Kidney glomerular epithelial cell (primary cell): Measurements from ENCODE around the gene BOD1L1.

Source experiments
- DNase-seq: peaks from one replicate; lab custom pipeline; 2025; lab: John Stamatoyannopoulos, UW

Gene BOD1L1

GRCh38 chr4:13627606-13628311 is at the start of gene BOD1L1:
Gene BOD1L1 (minus strand): TSS chr4:13627725. CDS start chr4:13627587, 138 bp downstream.
- peak; percentile 86 for DNase-seq

GRCh38 chr4:13674971-13675370 is 47.4 kb upstream of the BOD1L1 start:
- no peak for DNase-seq

GRCh38 chr4:13673167-13673566 is 45.6 kb upstream of the BOD1L1 start:
- no peak for DNase-seq

GRCh38 chr4:13670456-13671160 is 43.1 kb upstream of the BOD1L1 start:
- no peak for DNase-seq

- no peak for DNase-seq
These were observed 38.5 kb upstream of the BOD1L1 start for GRCh38 chr4:13665701-13666660.

GRCh38 chr4:13659341-13660070 is 32.0 kb upstream of the BOD1L1 start:
- no peak for DNase-seq

- DNase-seq, result peak; percentile 66
These were observed 29.3 kb upstream of the BOD1L1 start for GRCh38 chr4:13656569-13657405.

GRCh38 chr4:13654162-13654797 is 26.8 kb upstream of the BOD1L1 start:
- peak; percentile 51 for DNase-seq

- DNase-seq, result no peak
These were observed 26.2 kb upstream of the BOD1L1 start for GRCh38 chr4:13653766-13654161.

- no peak for DNase-seq
These were observed 19.5 kb upstream of the BOD1L1 start for GRCh38 chr4:13647031-13647430.

- no peak for DNase-seq
These were observed 17.6 kb upstream of the BOD1L1 start for GRCh38 chr4:13645075-13645474.

GRCh38 chr4:13642170-13642950 is 14.8 kb upstream of the BOD1L1 start:
- no peak for DNase-seq

GRCh38 chr4:13641084-13641483 is 13.6 kb upstream of the BOD1L1 start:
- DNase-seq, result no peak

GRCh38 chr4:13640149-13640940 is 12.8 kb upstream of the BOD1L1 start:
- no peak for DNase-seq

GRCh38 chr4:13635286-13635799 is 7.8 kb upstream of the BOD1L1 start:
- DNase-seq, result no peak

- DNase-seq, result no peak
These were observed 6.1 kb upstream of the BOD1L1 start for GRCh38 chr4:13633671-13634070.

GRCh38 chr4:13627178-13627605 is 333 bp downstream of the BOD1L1 start:
- no peak for DNase-seq

GRCh38 chr4:13626492-13627177 is 890 bp downstream of the BOD1L1 start:
- DNase-seq, result no peak
